Activated CD4-positive, alpha-beta T cell treated with anti-CD3 and anti-CD28 coated beads for 36 hours (primary cell): Measurements from ENCODE around the gene PHC3. TPM values are rescaled to one million over a fixed set of nuclear protein-coding genes. Genes with fewer than 3 reads are reported as not detected.
A peak's percentile ranks its signal among the peaks of the same experiment; 100 is the strongest.

Source experiments
- ATAC-seq: fragments of 200-7000 bp; cut with Tn5 transposase; one replicate; pipeline ENCODE4 v1.10.0; 2021; ENCODE audit warnings: mild to moderate bottlenecking, moderate library complexity
- CTCF ChIA-PET: fragments of 350-600 bp; sonication (Branson Sonifier 250); formaldehyde crosslinking; loops from one replicate; lab custom pipeline; 2021; ENCODE audit warnings: antibody characterized with exemption; lab: Charles Lee
- POLR2A ChIA-PET: fragments of 350-600 bp; sonication (Branson Sonifier 250); formaldehyde crosslinking; loops from one replicate; lab custom pipeline; 2021; ENCODE audit warnings: antibody characterized with exemption, inconsistent platforms; lab: Charles Lee
- DNase-seq: peaks from one replicate; pipeline ENCODE4 v3.0.0-alpha.2; 2020
- H3K27ac Mint-ChIP-seq: one replicate; pipeline ENCODE4 v1.8.0; 2021; ENCODE audit warnings: mixed read lengths
- H3K27me3 Mint-ChIP-seq: one replicate; pipeline ENCODE4 v1.8.0; 2021; ENCODE audit warnings: mixed read lengths
- H3K36me3 Mint-ChIP-seq: one replicate; pipeline ENCODE4 v1.8.0; 2021; ENCODE audit warnings: low read depth, mixed read lengths
- H3K4me1 Mint-ChIP-seq: one replicate; pipeline ENCODE4 v1.8.0; 2021; ENCODE audit warnings: mixed read lengths
- H3K4me3 Mint-ChIP-seq: one replicate; pipeline ENCODE4 v1.8.0; 2021; ENCODE audit warnings: mild to moderate bottlenecking, moderate library complexity, mixed read lengths
- H3K9me3 Mint-ChIP-seq: one replicate; pipeline ENCODE4 v1.8.0; 2021; ENCODE audit warnings: low read depth, mixed read lengths
- intact Hi-C, 2 experiments: fragments of 100-400 bp; cut with DNase I in 1 of 2; cut with micrococcal nuclease in 1 of 2; formaldehyde crosslinking; loops; one replicate each; pipeline versions ENCODE4 v1.14.2 to v1.15.1; 2022 to 2024; cut with DNase I, micrococcal nuclease
- total RNA-seq, 2 experiments: library from RNA; stranded (reverse); gene quantifications; one replicate each; pipeline ENCODE4 v1.2.3, GENCODE V29; 2021

PHC3 gene, protein sequence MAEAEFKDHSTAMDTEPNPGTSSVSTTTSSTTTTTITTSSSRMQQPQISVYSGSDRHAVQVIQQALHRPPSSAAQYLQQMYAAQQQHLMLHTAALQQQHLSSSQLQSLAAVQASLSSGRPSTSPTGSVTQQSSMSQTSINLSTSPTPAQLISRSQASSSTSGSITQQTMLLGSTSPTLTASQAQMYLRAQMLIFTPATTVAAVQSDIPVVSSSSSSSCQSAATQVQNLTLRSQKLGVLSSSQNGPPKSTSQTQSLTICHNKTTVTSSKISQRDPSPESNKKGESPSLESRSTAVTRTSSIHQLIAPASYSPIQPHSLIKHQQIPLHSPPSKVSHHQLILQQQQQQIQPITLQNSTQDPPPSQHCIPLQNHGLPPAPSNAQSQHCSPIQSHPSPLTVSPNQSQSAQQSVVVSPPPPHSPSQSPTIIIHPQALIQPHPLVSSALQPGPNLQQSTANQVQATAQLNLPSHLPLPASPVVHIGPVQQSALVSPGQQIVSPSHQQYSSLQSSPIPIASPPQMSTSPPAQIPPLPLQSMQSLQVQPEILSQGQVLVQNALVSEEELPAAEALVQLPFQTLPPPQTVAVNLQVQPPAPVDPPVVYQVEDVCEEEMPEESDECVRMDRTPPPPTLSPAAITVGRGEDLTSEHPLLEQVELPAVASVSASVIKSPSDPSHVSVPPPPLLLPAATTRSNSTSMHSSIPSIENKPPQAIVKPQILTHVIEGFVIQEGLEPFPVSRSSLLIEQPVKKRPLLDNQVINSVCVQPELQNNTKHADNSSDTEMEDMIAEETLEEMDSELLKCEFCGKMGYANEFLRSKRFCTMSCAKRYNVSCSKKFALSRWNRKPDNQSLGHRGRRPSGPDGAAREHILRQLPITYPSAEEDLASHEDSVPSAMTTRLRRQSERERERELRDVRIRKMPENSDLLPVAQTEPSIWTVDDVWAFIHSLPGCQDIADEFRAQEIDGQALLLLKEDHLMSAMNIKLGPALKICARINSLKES
- 10 to 100 TPM; 47.6 to 83.9 TPM for total RNA-seq

DNA sequence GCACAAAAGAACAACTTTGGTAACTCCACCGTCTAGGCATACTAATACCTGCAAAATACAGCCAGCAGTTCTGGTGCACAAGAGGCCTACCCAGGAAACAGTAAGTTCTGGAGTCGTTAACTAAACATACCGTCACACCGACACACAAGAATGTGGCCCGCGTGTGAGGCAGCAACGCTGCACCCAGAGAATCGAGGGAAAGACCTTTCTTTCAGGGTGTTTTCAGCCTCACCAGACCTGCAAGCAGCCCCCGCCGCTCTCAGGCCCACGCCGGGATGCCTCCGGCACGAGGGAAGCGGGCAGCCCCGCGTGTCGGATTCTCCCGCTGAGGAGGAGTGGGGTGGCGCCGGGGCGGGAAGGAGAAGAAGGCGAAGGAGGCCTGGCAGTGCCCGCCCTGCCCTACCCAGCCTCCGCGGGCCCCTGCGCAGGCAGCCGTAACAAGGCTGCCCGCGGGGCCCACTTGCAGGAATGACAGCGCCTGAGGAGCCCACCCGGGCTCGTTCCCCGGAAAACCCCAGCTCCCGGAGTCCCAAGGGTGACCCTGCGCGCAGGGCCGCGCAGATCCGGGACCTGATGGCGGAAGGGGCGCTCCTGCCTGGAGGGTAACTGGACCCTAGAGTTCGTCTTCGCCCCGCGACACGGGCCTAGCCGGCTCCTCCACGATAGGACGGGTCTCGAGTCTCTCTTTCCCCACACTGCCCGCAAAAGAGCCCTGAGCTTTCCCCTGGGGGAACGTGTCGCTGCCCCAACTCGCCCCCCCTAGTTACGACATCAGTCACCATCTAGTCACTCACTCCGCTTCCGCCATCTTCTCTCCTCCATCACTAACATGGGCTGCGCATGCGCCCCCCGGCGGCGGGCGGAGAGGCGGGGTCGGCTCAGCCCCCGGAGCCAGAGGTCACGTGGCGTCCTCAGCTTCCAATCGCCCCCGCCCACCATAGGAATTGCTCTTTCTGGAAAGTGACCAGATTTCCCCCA lies at the start of gene PHC3:
Gene PHC3 (minus strand): TSS at position 826 of the 978 bp plus-strand sequence. CDS start 18 bp downstream, at position 808.
- ATAC-seq (peak; percentile 79), DNase-seq (peak; percentile 96)
- Mint-ChIP-seq H3K9me3 (no peaks in the 10 kb centered on the region), H3K4me1 (peaks cover 21% of the 10 kb centered on the region), H3K4me3 (peak within 1 kb of the TSS; percentile 97), H3K27ac (peak within 1 kb of the TSS; percentile 99), H3K27me3 (no peaks in the 10 kb centered on the region), H3K36me3 (peaks cover 29% of the 10 kb centered on the region)
- intact Hi-C loops = loop anchor here (1.0 to 10.0 kb wide), 16 partner anchors 10 to 689 kb away; partner anchors contain the start of genes MYNN (in 2 of the 2), PRKCI (in 2 of the 2), SKIL (in 2 of the 2) and LRRC34 (in 1 of the 2)
- CTCF ChIA-PET = interaction anchor here (0.6 to 2.9 kb wide), 3 partner anchors 10 to 412 kb away, joined by 3 to 8 read pairs (median 3); partner anchors contain the start of gene ACTRT3
- POLR2A ChIA-PET = interaction anchor here (0.6 to 1.4 kb wide), 6 partner anchors 10 to 688 kb away, joined by 3 to 6 read pairs (median 3); partner anchors contain the start of genes PRKCI and RPL22L1

- ChIA-PET POLR2A (no interaction called here), CTCF (interaction anchor here (0.6 kb wide), 1 partner anchor 40 kb away, joined by 3 read pairs; no protein-coding TSS in a partner anchor)
- intact Hi-C loops = no loop called here
- Mint-ChIP-seq H3K9me3 (no peaks in the 10 kb centered on the region), H3K27ac (no peak overlapping the region), H3K4me1 (peaks cover 33% of the 10 kb centered on the region), H3K4me3 (no peak overlapping the region), H3K36me3 (peaks cover 8% of the 10 kb centered on the region), H3K27me3 (no peaks in the 10 kb centered on the region)
- DNase-seq (no peak), ATAC-seq (no peak)
These were observed 46.7 kb upstream of the PHC3 start for GRCh38 chr3:170228093-170228766.

- no peak overlapping the region for H3K4me3 Mint-ChIP-seq
- CTCF ChIA-PET = interaction anchor here (0.8 kb wide), 1 partner anchor 48 kb away, joined by 3 read pairs; no protein-coding TSS in a partner anchor
- H3K4me1 Mint-ChIP-seq = peaks cover 36% of the 10 kb centered on the region
- ATAC-seq (no peak), DNase-seq (no peak)
- H3K9me3 Mint-ChIP-seq = no peaks in the 10 kb centered on the region
- intact Hi-C loops = no loop called here
- POLR2A ChIA-PET = interaction anchor here (0.6 kb wide), 1 partner anchor 996 kb away, joined by 3 read pairs; no protein-coding TSS in a partner anchor
- peaks cover 6% of the 10 kb centered on the region for H3K36me3 Mint-ChIP-seq
- no peak overlapping the region for H3K27ac Mint-ChIP-seq
- H3K27me3 Mint-ChIP-seq = no peaks in the 10 kb centered on the region
These were observed 45.0 kb upstream of the PHC3 start for GRCh38 chr3:170226426-170226960.

- ATAC-seq = no peak
- Mint-ChIP-seq H3K4me1 (peaks cover 40% of the 10 kb centered on the region), H3K9me3 (no peaks in the 10 kb centered on the region), H3K27ac (no peak overlapping the region), H3K27me3 (no peaks in the 10 kb centered on the region), H3K36me3 (peaks cover 6% of the 10 kb centered on the region), H3K4me3 (no peak overlapping the region)
- POLR2A ChIA-PET = interaction anchor here (0.6 kb wide), 1 partner anchor 33 kb away, joined by 3 read pairs; no protein-coding TSS in a partner anchor
- intact Hi-C loops = no loop called here
- DNase-seq = no peak
- CTCF ChIA-PET = interaction anchor here (1.0 to 1.8 kb wide), 3 partner anchors 9 to 12 kb away, joined by 3 to 8 read pairs (median 3); no protein-coding TSS in a partner anchor
These were observed 43.6 kb upstream of the PHC3 start for GRCh38 chr3:170225166-170225565.

DNA sequence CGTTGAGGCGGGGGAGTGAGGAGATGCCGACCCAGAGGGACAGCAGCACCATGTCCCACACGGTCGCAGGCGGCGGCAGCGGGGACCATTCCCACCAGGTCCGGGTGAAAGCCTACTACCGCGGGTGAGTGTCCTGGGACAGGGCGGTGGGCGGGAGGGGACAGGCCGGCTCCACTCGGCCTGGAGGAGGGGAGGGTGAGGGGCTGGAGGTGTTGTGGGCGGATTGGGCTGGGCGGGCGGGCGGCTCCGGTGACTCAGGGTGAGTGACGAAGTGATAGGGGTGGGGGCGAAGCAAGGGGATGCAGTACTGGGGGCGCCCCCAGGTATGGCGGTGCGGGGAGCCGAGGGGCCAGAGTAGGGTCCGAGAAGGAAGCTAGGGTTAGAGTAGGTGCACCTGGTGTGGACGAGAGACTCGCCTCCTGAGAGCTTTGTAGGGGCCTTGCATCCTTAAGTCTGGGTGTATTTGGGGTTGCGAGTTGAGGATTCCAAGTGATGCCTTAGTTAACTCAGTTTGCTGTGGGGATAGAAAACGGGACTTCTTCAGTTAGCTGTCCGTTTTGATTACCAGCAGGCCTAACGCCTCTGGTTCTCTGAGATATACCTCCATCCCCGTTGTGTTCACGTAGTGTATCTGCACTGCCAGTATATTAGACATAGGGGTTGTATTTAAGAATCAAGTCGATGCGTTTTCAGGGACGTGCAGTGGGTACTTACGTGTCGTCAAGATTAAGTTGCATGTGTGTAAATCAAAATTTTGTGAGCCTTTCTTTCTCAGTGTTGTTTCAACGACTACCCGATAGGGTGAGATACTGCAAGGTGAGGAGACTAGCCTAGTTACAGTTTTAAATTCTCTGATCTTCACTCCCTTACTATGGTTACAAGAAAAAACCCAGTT lies 41.4 kb upstream of the PHC3 start:
- intact Hi-C loops = loop anchor here (1.0 to 2.0 kb wide), 9 partner anchors 34 to 458 kb away; partner anchors contain the start of genes PHC3 (in 2 of the 2), SKIL (in 2 of the 2), SEC62 (in 1 of the 2) and TERC (in 1 of the 2)
- H3K9me3 Mint-ChIP-seq = no peaks in the 10 kb centered on the region
- ChIA-PET POLR2A (interaction anchor here (0.7 to 1.8 kb wide), 6 partner anchors 41 to 646 kb away, joined by 3 to 5 read pairs (median 3); partner anchors contain the start of genes PHC3, SAMD7 and SKIL), CTCF (interaction anchor here (1.0 to 1.5 kb wide), 2 partner anchors 12 to 51 kb away, joined by 3 to 4 read pairs; no protein-coding TSS in a partner anchor)
- peak overlapping the region; percentile 90 for H3K27ac Mint-ChIP-seq
- DNase-seq = peak; percentile 72
- no peaks in the 10 kb centered on the region for H3K27me3 Mint-ChIP-seq
- H3K4me3 Mint-ChIP-seq = peak overlapping the region; percentile 89
- peaks cover 38% of the 10 kb centered on the region for H3K4me1 Mint-ChIP-seq
- ATAC-seq = peak; percentile 50
- peaks cover 6% of the 10 kb centered on the region for H3K36me3 Mint-ChIP-seq

DNA sequence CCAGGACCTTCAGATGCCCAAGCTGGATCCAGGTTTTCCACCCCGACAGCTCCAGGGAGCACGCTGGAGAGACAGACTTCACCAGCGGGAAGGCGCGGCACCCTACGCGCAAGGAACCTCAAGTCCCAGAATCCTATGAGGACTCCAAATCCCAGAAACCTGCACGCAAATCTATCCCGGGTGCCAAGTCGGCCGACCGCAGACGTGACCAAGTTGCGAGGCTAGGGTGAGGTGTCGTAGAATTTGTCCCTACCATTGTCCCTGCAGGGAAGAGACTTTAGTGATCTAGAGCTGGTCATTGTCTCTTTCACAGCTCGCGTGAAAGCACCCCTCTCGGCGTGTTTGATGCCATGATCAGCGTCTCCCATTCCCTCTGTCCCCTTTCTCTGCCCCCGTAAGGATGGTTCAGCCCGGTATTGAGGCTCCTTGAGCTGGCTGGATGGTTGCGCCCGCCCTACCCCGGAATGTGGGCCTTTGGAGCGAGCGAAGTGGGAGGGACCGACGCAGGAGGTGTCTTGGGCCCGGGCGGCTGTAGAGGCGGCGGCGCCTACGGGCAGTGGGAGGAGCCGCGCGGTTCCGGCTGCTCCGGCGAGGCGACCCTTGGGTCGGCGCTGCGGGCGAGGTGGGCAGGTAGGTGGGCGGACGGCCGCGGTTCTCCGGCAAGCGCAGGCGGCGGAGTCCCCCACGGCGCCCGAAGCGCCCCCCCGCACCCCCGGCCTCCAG lies 40.6 kb upstream of the PHC3 start, which contains the start of gene PRKCI:
Gene PRKCI (plus strand): TSS at position 501 of the 723 bp plus-strand sequence. CDS start 246 bp downstream, outside the sequence.
- H3K27me3 Mint-ChIP-seq = no peaks in the 10 kb centered on the region
- peak; percentile 95 for ATAC-seq

GRCh38 chr3:170220871-170221270 lies 39.3 kb upstream of the PHC3 start:
- ATAC-seq (no peak), DNase-seq (peak; percentile 12)
- peak overlapping the region; percentile 54 for H3K4me3 Mint-ChIP-seq
- ChIA-PET CTCF (interaction anchor here (1.0 kb wide), 1 partner anchor 137 kb away, joined by 3 read pairs; the partner anchor contains the start of gene SKIL), POLR2A (no interaction called here)
- H3K27me3 Mint-ChIP-seq = no peaks in the 10 kb centered on the region
- peaks cover 27% of the 10 kb centered on the region for H3K4me1 Mint-ChIP-seq
- peaks cover 2% of the 10 kb centered on the region for H3K9me3 Mint-ChIP-seq
- intact Hi-C loops = no loop called here
- H3K36me3 Mint-ChIP-seq = peaks cover 6% of the 10 kb centered on the region
- H3K27ac Mint-ChIP-seq = no peak overlapping the region

More for the DNA sequence above, 40.6 kb upstream of the PHC3 start, which contains the start of gene PRKCI:
- POLR2A ChIA-PET = interaction anchor here (0.6 to 1.8 kb wide), 6 partner anchors 40 to 647 kb away, joined by 3 to 5 read pairs (median 3); partner anchors contain the start of genes PHC3 and SKIL
- Mint-ChIP-seq H3K4me3 (peak within 1 kb of the TSS; percentile 89), H3K9me3 (no peaks in the 10 kb centered on the region), H3K36me3 (peaks cover 6% of the 10 kb centered on the region), H3K27ac (peak within 1 kb of the TSS; percentile 95), H3K4me1 (peaks cover 32% of the 10 kb centered on the region)
- CTCF ChIA-PET = no interaction called here
- peak; percentile 95 for DNase-seq
- intact Hi-C loops = loop anchor here (1.0 to 2.0 kb wide), 9 partner anchors 33 to 457 kb away; partner anchors contain the start of genes PHC3 (in 2 of the 2), SKIL (in 2 of the 2), SEC62 (in 1 of the 2) and TERC (in 1 of the 2)

DNA sequence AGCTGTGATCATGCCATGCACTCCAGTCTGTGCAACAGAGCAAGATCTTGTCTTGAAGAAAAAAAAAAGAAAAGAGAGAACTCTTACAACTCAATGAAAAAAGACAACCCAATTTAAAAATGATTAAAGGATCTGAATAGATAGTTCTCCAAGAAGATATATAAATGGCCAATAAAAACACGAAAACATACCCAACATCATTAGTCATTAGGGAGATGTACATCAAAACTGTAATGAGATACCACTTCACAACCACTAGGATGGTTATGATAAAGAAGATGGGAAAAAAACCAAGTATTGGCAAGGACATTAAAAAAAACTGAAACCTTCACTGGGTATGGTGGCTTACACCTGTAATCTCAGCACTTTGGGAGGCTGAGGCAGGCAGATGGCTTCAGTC lies 38.3 kb upstream of the PHC3 start:
- intact Hi-C loops = no loop called here
- peaks cover 3% of the 10 kb centered on the region for H3K9me3 Mint-ChIP-seq
- DNase-seq = no peak
- H3K4me3 Mint-ChIP-seq = no peak overlapping the region
- ChIA-PET POLR2A (no interaction called here), CTCF (interaction anchor here (0.6 to 1.1 kb wide), 2 partner anchors 78 to 191 kb away, joined by 3 to 4 read pairs; no protein-coding TSS in a partner anchor)
- H3K27ac Mint-ChIP-seq = no peak overlapping the region
- ATAC-seq = no peak
- peaks cover 21% of the 10 kb centered on the region for H3K4me1 Mint-ChIP-seq
- peaks cover 2% of the 10 kb centered on the region for H3K36me3 Mint-ChIP-seq
- no peaks in the 10 kb centered on the region for H3K27me3 Mint-ChIP-seq
